A172 (cell line): Measurements from ENCODE around the gene IL27RA. TPM values are rescaled to one million over a fixed set of nuclear protein-coding genes. Genes with fewer than 3 reads are reported as not detected.
A peak's percentile ranks its signal among the peaks of the same experiment; 100 is the strongest.

Experiments
- DNase-seq: peaks from one replicate; pipeline ENCODE4 v3.0.0-alpha.2; 2015; ENCODE audit warnings: low spot score
- total RNA-seq: library from RNA; depleted of rRNA; stranded (reverse); fragments of >200 nt; shearing (Covaris generic); gene quantifications from 2 replicates; pipeline ENCODE4 v1.2.3, GENCODE V29; 2014

IL27RA gene
- total RNA-seq, 1 experiment from 2014 or later, result 14.0 TPM

DNA sequence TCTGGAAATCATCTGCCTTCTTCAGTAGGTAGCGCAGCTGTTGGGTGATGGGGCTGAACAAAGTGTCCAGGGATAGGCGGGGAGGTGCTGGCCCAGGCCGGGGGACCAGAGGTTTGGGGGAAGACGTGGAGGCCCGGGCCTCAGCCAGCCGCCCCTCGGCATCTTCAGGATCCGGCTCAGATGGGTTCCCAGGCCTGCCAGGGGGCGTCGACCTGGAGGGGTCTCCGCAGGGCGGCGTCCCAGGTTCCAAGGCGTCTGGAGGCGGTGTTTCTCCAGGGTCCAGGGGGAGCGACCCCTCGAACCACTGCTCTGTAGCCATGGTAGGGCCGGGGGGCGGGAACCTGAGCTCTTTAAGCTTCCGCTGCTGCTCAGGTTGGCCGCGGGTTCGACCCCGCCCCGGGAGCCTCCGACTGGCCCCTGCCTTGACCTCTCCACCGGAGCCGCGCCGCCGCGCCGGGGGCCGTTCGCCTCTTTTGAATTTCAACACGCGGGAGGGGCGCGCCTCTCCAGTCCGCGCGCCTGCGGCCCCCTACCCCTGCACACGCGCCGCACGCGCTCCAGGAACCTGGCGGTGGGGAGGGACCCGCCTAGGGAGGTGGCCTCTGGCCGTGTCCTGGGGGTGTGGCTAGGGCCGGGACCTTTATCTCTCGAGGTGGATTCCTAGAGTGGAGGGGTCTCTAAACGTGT, 53.9 kb downstream of the IL27RA start, which contains the start of gene C19orf67:
Gene C19orf67 (minus strand): TSS at position 475 of the 687 bp plus-strand sequence. CDS start 156 bp downstream, at position 319.
- no peak for DNase-seq

DNA sequence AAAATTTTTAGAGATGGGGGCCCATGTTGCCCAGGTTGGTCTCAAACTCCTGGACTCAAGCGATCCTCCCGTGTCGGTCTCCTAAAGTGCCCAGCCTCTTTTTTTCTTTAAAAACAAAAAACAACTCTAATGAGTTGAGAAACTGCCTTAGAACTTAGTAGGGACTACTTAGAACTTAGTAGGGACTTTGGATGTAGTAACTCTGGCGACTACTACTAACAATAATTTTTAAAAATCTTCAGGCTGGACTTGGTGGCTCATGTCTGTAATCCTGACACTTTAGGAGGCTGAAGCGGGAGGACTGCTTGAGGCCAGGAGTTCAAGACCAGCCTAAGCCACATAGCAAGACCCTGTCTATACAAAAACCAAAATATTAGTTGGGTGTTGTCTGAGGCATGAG, 54.5 kb downstream of the IL27RA start:
- no peak for DNase-seq

DNA sequence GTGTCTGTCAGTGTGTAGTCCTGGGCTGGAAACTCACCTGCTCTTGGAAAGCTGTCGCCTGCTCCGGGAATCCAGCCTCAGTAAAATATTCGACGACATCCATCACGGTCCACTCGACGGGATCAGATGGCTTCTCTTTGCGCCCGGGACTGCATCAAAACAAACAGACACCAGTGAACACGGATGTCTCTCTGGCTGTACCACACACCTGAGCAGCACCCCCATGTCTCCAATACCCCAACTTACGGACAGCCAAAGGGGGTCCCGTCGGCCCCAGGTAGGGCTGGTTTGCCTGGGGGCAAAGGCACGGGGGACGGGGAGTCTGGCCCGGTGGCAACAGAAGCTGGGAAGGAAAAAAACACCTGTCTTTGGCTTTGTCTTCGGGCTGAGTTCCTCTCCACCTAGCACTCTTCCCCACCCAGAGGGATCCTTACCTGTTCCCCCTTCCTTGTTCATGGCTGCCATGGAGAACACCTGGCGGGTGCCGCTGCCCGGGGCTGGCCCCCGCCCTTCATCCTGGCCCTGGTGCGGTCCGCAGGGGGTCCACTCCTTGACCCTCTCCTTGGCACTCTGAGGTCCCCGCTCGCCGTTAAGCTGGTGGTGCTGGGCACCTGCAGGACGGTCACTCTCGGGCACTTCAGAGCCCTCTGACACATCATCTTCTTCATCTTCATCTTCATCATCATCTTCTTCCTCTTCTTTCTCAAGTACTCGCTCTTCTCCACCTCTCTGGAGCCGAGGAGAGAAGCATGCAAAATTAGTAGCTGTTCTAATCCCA, 57.3 kb downstream of the IL27RA start:
- no peak for DNase-seq

DNA sequence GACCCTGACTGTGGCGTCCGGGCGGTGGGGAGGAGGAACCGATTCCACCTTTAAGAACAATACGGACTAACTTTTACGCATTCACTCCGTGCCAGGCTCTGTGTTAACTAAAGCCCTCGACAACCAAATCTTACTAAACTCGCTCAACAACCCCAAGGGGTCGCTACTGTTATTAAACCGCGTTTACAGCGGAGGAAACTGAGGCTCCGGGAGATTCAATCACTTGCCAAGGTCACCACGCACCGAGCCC, 57.8 kb downstream of the IL27RA start:
- DNase-seq, result no peak

DNA sequence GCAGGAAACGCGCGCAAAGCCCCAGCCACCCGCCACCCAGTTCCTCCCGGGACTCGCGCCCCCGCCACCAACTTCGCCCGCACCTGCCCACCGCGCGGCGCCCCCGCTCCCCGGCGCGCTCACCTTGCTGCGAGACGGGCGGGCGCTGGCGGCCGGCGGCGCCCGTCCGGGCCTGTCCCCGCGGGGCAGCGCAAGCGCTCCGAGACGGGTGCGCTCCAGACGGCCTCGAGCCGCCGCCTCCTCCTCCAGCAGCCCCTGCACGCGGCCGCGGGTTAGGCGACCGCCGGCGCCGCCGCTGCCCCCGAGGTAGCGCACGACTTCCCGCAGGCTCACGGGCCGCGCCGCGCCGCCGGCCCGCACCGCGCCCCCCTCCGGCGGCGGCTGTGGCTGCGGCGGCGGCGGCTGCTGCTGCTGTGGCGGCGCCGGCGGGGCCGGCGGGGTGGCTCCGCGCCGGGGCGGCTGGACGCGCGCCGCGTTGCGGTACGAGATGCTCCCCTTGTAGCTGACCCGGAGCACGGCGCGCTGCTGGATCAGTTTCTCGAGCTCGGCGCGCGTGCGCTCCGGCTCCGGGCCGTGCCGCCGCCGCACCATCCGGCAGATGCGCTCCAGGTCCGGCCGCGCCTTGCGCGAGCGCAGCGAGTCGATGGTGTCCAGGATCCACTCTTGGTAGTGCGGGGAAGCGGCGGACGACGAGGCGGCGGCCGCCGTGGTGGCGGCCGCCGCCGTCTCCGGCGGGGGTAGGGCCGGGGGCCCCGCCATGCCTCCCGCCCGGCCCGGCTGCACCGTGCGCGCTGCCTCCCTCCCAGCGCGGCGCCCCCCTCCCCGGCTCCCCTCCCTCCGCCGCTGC, 58.3 kb downstream of the IL27RA start:
- no peak for DNase-seq

DNA sequence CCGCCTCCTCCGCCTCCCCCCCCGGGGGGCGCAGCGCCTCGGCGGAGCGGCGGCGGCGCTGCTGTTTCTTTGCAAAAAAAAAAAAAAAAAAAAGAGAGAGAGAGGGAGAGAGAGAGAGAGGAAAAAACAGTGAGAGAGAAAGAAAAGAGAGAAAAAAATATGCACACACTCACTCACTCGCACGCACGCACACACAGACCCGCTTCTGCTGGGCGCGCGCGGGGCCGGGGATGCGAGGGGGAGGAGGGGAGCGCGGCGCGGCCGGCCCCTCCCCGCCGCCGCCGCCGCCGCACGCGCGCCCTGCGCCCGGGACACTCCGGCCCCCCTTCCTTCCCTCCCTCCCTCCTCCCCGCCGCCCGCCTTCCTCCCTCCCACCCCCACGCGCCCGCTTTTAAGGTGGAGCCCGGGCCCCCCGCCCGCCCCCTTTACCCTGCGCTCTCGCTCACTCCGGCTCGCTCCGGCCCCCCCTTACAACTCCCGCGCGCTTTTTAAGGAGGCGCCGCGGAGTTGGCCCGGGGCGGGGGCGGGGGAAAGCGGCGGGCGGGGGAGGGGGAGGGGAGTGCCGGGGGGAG, 59.0 kb downstream of the IL27RA start, which contains the start of gene SAMD1:
Gene SAMD1 (minus strand): TSS at position 243 of the 572 bp plus-strand sequence.
- peak; percentile 49 for DNase-seq

DNA sequence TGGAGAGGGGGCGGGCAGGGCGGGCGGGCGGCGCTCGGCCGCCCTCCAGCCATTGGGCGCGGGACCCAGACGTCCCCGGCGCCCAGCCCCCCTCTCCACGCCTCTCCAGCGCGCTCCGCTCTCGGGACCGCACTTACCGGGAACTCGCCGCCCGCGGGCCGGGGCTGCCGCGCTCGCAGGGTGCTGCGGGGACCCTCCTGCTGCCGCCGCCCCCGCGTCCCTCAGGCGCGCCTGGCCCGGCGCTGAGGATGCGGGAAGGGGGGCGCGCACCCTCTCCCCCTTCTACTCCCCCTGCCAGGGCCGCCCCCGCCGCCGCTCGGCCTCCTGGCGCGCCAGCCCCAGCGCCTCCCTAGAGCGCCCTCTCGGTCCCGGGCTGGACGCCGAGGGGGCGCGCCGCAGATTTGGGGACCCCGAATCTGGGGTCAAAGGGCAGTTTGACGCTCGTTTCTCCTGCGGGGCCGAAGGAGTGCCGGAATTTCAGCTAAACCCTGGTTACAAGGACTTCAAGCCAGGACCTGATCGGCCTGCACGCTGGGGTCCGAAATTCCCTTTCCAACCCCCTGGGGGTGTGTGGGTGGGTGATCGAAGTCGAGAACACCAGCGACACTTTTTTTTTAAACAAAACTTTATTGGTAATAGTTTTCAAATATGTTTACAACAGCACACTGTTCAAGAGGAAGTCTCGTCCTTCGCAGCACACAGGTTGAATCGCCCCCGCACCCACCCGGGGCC, 59.7 kb downstream of the IL27RA start:
- DNase-seq, result peak; percentile 46

DNA sequence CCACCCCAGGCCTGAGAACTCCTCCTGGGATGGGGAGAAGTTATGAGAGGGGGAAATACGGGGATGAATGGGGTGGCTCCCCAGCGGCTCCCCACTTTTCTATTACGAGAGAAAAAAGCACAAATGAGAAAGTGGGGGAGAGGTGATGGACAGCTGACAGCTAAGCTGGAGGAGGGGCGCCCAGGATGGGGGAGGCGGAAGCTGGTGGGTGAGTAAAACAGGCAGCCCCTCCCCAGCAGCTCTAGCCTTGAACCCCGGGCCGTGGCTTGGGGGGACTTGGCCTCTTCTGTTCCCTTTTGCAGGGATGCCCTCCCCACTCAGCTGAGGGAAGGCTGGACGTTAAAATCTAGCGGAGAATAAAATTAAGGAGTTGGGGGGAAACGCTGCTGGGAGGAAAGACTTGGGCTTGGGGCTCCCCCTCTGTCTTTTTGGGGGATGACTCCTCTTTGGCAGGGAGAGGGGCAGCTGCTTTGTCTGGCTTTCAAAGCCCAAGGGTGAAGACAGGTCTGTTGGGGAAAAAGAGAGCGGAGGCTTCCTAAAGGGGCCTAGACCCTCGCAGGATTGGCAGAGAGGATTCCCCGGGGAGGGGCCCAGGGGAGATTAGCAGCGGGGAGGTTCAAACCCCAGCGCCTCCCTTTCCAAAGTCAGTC, 60.4 kb downstream of the IL27RA start:
- DNase-seq, result no peak

DNA sequence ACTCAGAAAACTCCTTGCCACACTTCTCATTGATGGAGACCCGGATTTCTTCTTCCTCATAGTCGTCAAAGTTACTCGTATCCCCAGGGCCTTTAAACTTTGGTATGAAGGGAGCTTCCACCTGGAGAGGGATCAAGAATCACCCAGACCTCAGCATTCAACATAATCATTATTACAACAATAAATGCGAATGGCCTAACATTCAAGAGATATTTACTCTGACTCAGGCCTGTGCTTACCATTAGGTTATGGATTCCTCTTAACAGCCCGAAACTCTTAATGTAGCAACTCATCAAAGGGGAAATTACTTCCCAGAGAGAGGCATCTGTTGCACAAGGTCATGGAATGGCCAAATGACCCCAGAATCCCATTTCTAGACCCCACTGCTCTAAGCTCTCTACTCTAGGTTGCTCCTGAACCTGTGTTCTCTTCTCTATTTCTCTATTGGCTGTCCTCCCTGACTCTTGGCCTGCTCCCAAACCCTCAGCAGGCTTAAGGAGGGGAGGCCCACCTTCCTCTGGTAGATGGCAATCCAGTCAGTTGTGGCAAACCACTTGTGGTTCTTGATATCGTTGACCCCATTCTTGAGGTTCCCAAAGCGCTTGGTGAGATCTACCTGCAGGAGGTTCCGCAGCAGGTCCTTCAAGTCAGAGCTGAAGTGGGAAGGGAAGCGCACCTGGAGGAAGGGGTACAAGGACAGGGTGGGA, 61.7 kb downstream of the IL27RA start:
- DNase-seq, result no peak

DNA sequence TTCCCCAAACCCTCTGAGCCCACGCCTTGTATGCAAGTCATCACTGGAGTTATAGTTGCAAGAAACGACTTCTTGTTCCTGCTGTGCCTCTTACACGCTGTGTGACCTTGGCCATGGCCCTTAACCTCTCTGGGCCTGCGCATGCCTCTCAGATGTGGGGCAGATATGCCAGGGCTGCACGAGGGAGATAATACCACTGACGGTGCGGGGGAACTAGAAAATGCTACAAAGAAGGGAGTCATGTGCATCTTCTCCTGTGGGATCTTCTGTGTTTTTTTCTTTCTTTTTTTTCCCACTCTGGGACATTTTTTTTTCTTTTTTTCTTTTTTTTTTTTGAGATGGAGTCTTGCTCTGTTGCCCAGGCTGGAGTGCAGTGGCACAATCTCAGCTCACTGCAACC, 63.3 kb downstream of the IL27RA start:
- no peak for DNase-seq

DNA sequence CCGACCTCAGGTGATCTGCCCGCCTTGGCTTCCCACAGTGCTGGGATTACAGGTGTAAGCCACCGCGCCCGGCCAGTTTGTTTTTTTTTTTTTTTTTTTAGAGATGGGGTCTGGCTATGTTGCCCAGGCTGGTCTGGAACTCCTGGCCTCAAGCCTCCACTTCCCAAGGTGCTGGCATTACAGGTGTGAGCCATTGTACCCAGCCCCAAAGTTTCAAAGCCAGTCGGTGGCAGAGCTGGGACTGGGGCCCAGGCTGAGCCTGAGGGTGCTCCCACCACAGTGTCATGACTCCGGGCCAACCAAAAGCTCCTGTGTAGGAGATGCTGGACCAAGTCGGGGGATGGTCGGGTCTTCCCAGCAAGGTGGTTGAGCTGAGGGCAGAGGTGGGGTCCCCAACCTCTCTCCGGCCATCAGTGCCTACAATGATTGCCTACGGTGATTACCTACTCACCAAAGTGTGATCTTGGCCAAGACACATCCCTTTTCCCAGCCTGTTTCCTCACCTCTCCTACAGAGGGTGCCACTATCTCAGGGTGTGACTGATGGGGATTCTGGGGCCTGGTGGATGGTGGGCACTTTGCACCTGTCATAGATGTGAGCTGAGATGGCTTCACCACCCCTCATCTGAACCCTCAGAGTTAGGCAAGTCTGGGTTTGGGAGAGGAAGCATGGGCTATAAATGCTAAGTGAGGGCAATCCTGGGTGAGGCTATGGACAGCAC, 64.9 kb downstream of the IL27RA start:
- no peak for DNase-seq

DNA sequence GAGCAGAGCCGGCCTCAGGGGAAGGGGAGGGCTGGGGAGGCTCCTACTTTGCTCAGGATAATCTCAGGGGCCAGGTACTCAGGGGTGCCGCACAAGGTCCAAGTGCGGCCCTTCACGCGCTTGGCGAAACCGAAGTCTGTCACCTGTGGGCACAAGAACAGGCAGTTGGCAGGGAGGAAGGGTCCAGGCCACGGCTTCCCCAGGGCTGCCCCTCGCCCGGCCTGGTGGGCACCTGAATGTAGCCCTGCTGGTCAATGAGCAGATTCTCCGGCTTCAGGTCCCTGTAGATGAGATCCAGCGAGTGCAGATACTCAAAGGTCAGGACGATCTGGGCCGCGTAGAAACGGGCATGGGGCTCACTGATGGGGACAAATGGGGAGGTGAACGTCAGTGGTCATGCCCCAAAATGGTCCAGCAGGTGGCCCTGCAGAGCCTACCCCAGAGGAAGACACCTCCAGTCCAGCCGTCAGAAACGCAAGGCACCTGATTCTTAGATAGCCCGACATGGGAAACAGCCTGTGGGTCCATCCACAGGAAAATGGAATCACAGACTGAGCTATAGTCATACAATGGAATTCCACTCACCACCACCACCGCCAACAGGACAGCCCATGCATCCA, 66.1 kb downstream of the IL27RA start:
- DNase-seq, result no peak

DNA sequence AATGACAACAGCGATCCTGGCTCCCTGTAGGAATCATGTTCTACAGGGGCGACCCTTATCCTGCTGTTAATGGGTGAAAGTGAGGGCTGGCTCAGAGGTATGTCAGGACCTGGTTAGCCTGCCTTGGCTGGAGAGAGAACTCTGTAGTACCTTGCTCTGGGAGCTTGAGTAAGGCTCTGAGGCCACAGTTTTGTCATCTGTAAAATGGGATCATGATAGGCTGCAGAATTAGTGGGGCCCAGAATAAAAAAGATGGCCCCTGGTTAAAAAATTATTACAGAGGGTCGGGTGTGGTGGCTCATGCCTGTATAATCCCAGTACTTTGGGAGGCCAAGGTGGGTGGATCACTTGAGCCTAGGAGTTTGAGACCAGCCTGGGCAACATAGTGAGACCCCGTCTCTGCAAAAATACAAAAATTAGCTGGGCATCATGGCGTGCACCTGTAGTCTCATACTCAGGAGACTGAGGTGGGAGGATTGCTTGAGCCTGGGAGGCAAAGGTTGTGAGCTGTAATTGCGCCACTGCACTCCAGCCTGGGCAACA, 69.5 kb downstream of the IL27RA start:
- DNase-seq, result no peak

DNA sequence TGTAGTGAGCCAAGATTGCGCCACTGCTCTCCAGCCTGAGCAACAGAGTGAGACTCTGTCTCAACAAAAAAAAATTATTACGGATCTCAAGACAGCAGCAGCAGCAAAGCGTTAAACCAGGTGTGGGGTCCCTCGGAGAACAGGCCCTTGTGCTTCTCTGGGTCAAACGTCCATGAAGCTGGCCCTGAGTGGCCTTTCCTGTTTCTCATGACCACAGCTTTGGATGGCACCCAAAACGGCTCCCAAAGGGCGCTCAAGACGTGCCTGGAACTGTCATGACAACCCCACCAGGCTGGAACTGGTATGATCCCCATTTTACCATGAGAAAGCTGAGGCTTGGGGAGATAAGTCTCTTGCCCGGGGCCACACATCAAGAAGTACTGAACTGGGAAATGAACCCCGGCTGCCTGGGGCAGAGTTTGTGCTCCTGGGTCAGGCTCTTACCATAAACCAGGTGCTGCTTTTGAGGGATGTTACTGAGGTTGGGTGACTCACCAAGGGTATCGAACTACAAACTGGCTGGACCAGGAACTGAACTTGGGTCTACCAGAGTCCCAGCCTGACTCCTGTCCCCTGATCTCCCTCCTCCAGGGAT, 70.6 kb downstream of the IL27RA start:
- no peak for DNase-seq

DNA sequence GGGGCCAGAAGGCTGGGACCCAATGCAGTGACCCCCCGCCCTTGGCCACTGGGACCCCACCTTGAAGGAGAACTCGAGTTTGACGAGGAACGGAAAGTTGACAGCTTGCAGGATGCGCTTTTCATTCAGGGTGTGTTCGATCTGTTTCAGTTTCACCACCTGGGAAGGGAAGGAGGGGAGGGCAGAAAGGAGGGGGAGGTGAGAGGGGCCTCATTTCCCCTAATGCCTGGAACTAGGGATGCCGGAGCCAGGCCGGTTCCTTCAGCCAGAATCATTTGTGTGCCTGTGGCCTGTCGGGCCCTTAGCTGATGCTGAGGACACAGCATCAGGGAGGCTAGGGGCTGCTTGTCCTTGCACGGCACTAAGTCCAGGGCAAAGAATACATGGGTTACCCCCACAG, 71.2 kb downstream of the IL27RA start:
- no peak for DNase-seq
